ENCODE data around the gene GOLPH3L. TPM values are rescaled to one million over a fixed set of nuclear protein-coding genes. Genes with fewer than 3 reads are reported as not detected.

GOLPH3L gene
- total RNA-seq, 1 experiment from 2014 or later, result 9.6 TPM

GRCh38 chr1:150692720-150693119 lies 4.2 kb downstream of the GOLPH3L start:
- Histone ChIP-seq H3K4me3 (ENCODE audit: low read length) (peak overlapping the region; percentile 1; the same call in 1 of the 2 replicates), H3K36me3 (ENCODE audit: low read depth, low read length) (peaks cover 22% of the 10 kb centered on the region), H3K9me2 (replicated peaks; ENCODE audit: low read length) (no peaks in the 10 kb centered on the region), H3K27ac (ENCODE audit: low read length) (peak overlapping the region; percentile 63), H3K27me3 (ENCODE audit: low read length) (no peaks in the 10 kb centered on the region), H3K9me3 (ENCODE audit: low read length) (no peaks in the 10 kb centered on the region), H3K4me1 (ENCODE audit: insufficient read depth, low read length) (peaks cover 37% of the 10 kb centered on the region), H3K4me2 (ENCODE audit: low read length) (peak overlapping the region; percentile 48), H3K9ac (ENCODE audit: low read length) (peak overlapping the region; percentile 24; the same call in 1 of the 2 replicates), H2AFZ (ENCODE audit: low read length) (no peak overlapping the region), H3K79me2 (ENCODE audit: low read length) (peaks cover 28% of the 10 kb centered on the region), H3F3A (ENCODE audit: low read length, unreplicated experiment) (peaks cover 7% of the 10 kb centered on the region), H4K20me1 (ENCODE audit: low read length) (no peaks in the 10 kb centered on the region)
- CTCF ChIA-PET, result interaction anchor here (0.7 to 1.1 kb wide), 2 partner anchors 64 to 121 kb away, joined by 5 read pairs; partner anchors contain the start of gene ENSA
- intact Hi-C loops (cut with micrococcal nuclease), result loop anchor here (1.0 to 2.0 kb wide), 2 partner anchors 24 to 230 kb away; no protein-coding TSS in a partner anchor
- no TSS peak for BruUV-seq (replicated peaks)
- POLR2A ChIA-PET (ENCODE audit: unreplicated experiment), result interaction anchor here (0.5 to 1.4 kb wide), 12 partner anchors 9 to 720 kb away, joined by 3 to 23 read pairs (median 4); partner anchors contain the start of genes ENSA and MCL1
- DNase-seq (peak; percentile 65), ATAC-seq (peak; percentile 48)
- TF ChIP-seq, protein P1, sequence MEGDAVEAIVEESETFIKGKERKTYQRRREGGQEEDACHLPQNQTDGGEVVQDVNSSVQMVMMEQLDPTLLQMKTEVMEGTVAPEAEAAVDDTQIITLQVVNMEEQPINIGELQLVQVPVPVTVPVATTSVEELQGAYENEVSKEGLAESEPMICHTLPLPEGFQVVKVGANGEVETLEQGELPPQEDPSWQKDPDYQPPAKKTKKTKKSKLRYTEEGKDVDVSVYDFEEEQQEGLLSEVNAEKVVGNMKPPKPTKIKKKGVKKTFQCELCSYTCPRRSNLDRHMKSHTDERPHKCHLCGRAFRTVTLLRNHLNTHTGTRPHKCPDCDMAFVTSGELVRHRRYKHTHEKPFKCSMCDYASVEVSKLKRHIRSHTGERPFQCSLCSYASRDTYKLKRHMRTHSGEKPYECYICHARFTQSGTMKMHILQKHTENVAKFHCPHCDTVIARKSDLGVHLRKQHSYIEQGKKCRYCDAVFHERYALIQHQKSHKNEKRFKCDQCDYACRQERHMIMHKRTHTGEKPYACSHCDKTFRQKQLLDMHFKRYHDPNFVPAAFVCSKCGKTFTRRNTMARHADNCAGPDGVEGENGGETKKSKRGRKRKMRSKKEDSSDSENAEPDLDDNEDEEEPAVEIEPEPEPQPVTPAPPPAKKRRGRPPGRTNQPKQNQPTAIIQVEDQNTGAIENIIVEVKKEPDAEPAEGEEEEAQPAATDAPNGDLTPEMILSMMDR (conservative IDR thresholded peaks at IDR 0.05; ENCODE audit: low read depth, low read length), result no peak

GRCh38 chr1:150688763-150689162 lies 8.2 kb downstream of the GOLPH3L start:
- Histone ChIP-seq H3K36me3 (ENCODE audit: low read depth, low read length) (peaks cover 25% of the 10 kb centered on the region), H3K4me3 (ENCODE audit: low read length) (no peak overlapping the region), H3K9ac (ENCODE audit: low read length) (no peak overlapping the region), H3K4me1 (ENCODE audit: insufficient read depth, low read length) (peaks cover 27% of the 10 kb centered on the region), H3K79me2 (ENCODE audit: low read length) (peaks cover 3% of the 10 kb centered on the region; the same call in 1 of the 2 replicates), H2AFZ (ENCODE audit: low read length) (no peak overlapping the region), H3K27me3 (ENCODE audit: low read length) (no peaks in the 10 kb centered on the region), H4K20me1 (ENCODE audit: low read length) (no peaks in the 10 kb centered on the region), H3K9me3 (ENCODE audit: low read length) (no peaks in the 10 kb centered on the region), H3F3A (ENCODE audit: low read length, unreplicated experiment) (peaks cover 7% of the 10 kb centered on the region), H3K4me2 (ENCODE audit: low read length) (0 out of 2 replicates have a peak overlapping the region, but pooled peaks have one; percentile 4), H3K9me2 (replicated peaks; ENCODE audit: low read length) (no peaks in the 10 kb centered on the region), H3K27ac (ENCODE audit: low read length) (peak overlapping the region; percentile 35)
- intact Hi-C loops (cut with micrococcal nuclease), result loop anchor here (1.0 kb wide), 1 partner anchor 17 kb away; no protein-coding TSS in a partner anchor
- ChIA-PET CTCF (no interaction called here), POLR2A (ENCODE audit: unreplicated experiment) (interaction anchor here (1.1 kb wide), 1 partner anchor 8 kb away, joined by 3 read pairs; the partner anchor contains the start of gene GOLPH3L)
- peak; percentile 66 for ATAC-seq
- TF ChIP-seq EZH2 (IDR thresholded peaks at IDR 0.05; ENCODE audit: low read length, unreplicated experiment) (no peak), EZH2phosphoT487 (IDR thresholded peaks at IDR 0.05; ENCODE audit: borderline replicate concordance, low read length) (no peak)
- TF ChIP-seq, protein P1 (conservative IDR thresholded peaks at IDR 0.05; ENCODE audit: low read depth, low read length), result no peak
- peak; percentile 71 for DNase-seq
- BruUV-seq (replicated peaks), result no TSS peak

GRCh38 chr1:150686275-150686674 lies 10.7 kb downstream of the GOLPH3L start:
- no TSS peak for BruUV-seq (replicated peaks)
- CTCF ChIA-PET, result interaction anchor here (0.6 kb wide), 1 partner anchor 50 kb away, joined by 3 read pairs; no protein-coding TSS in a partner anchor

More at GRCh38 chr1:150686275-150686674, 10.7 kb downstream of the GOLPH3L start:
- ATAC-seq (no peak), DNase-seq (no peak)
- Histone ChIP-seq H3K9me3 (ENCODE audit: low read length) (no peaks in the 10 kb centered on the region), H3K79me2 (ENCODE audit: low read length) (no peaks in the 10 kb centered on the region), H3K4me2 (ENCODE audit: low read length) (no peak overlapping the region), H3K4me1 (ENCODE audit: insufficient read depth, low read length) (peaks cover 12% of the 10 kb centered on the region), H3K27me3 (ENCODE audit: low read length) (no peaks in the 10 kb centered on the region), H3K9ac (ENCODE audit: low read length) (no peak overlapping the region), H3K27ac (ENCODE audit: low read length) (no peak overlapping the region), H2AFZ (ENCODE audit: low read length) (no peak overlapping the region), H3K9me2 (replicated peaks; ENCODE audit: low read length) (no peaks in the 10 kb centered on the region), H3K36me3 (ENCODE audit: low read depth, low read length) (peaks cover 19% of the 10 kb centered on the region; the same call in 1 of the 2 replicates), H4K20me1 (ENCODE audit: low read length) (no peaks in the 10 kb centered on the region), H3F3A (ENCODE audit: low read length, unreplicated experiment) (no peaks in the 10 kb centered on the region), H3K4me3 (ENCODE audit: low read length) (no peak overlapping the region)
- intact Hi-C loops (cut with micrococcal nuclease), result no loop called here
- TF ChIP-seq EZH2 (IDR thresholded peaks at IDR 0.05; ENCODE audit: low read length, unreplicated experiment) (no peak), EZH2phosphoT487 (IDR thresholded peaks at IDR 0.05; ENCODE audit: borderline replicate concordance, low read length) (no peak)
- TF ChIP-seq, protein P1 (conservative IDR thresholded peaks at IDR 0.05; ENCODE audit: low read depth, low read length), result no peak
- POLR2A ChIA-PET (ENCODE audit: unreplicated experiment), result interaction anchor here (0.7 kb wide), 1 partner anchor 10 kb away, joined by 3 read pairs; no protein-coding TSS in a partner anchor

Data from PC-3 (cell line).